Hepatocyte (in vitro differentiated cells): ENCODE measurements around the gene CHMP4B.

Experiments used
- EZH2phosphoT487 ChIP-seq: fragments of 200-600 bp; sonication (generic); IDR thresholded peaks from one replicate; pipeline ENCODE4 v1.6.1; 2018; ENCODE audit warnings: antibody characterized with exemption, mild to moderate bottlenecking, low read depth, moderate library complexity; ENCODE audit not compliant: unreplicated experiment, severe bottlenecking
- TF ChIP-seq, protein P1 (sequence below): fragments of 200-600 bp; sonication (generic); IDR thresholded peaks from 2 replicates; pipeline ENCODE4 v1.5.1; 2016; ENCODE audit warnings: antibody characterized with exemption, mild to moderate bottlenecking; ENCODE audit not compliant: poor library complexity

DNA sequence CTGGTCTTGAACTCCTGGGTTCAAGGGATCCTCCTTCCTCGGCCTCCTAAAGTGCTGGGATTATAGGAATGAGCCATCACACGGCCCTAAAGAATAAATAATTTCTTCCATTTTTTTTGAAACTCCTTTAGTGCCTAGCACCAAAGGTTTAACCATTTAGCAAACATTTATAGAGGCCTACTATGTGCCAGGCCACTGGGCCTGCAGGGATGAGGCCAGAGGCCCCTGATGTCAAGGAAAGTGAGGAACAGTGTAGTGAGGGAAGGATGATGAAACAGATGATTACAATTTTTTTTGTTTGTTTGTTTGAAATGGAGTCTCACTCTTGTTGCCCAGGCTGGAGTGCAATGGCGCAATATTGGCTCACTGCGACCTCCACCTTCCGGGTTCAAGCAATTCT, 45.6 kb upstream of the CHMP4B start:
- TF ChIP-seq, protein P1, sequence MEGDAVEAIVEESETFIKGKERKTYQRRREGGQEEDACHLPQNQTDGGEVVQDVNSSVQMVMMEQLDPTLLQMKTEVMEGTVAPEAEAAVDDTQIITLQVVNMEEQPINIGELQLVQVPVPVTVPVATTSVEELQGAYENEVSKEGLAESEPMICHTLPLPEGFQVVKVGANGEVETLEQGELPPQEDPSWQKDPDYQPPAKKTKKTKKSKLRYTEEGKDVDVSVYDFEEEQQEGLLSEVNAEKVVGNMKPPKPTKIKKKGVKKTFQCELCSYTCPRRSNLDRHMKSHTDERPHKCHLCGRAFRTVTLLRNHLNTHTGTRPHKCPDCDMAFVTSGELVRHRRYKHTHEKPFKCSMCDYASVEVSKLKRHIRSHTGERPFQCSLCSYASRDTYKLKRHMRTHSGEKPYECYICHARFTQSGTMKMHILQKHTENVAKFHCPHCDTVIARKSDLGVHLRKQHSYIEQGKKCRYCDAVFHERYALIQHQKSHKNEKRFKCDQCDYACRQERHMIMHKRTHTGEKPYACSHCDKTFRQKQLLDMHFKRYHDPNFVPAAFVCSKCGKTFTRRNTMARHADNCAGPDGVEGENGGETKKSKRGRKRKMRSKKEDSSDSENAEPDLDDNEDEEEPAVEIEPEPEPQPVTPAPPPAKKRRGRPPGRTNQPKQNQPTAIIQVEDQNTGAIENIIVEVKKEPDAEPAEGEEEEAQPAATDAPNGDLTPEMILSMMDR = no peak
- no peak for TF ChIP-seq EZH2phosphoT487
